GM23338 (cell line): Measurements from ENCODE around the gene TMEM214. TPM values are rescaled to one million over a fixed set of nuclear protein-coding genes. Genes with fewer than 3 reads are reported as not detected.

ENCODE experiments used
- ATAC-seq: fragments of 200-7000 bp; cut with Tn5 transposase; 3 replicates; pipeline ENCODE4 v1.9.1; 2020
- DNase-seq: peaks from one replicate; pipeline ENCODE4 v3.0.0-alpha.2; 2015; ENCODE audit warnings: low spot score
- H2AFZ ChIP-seq: fragments of 200-600 bp; sonication (generic); 2 replicates; pipeline ENCODE4 v1.8.0; 2016; ENCODE audit warnings: antibody characterized with exemption, mild to moderate bottlenecking, moderate library complexity
- H3F3A ChIP-seq: fragments of 200-600 bp; sonication (generic); replicated peaks from 2 replicates; pipeline ENCODE4 v1.8.0; 2017; ENCODE audit warnings: antibody characterized with exemption, mixed run types, low read depth
- H3K27ac ChIP-seq: fragments of 200-600 bp; sonication (generic); 2 replicates; pipeline ENCODE4 v1.6.1; 2016; ENCODE audit warnings: low read depth
- H3K27me3 ChIP-seq: fragments of 200-600 bp; sonication (generic); 2 replicates; pipeline ENCODE4 v1.8.0; 2016; ENCODE audit warnings: mild to moderate bottlenecking, mixed run types, moderate library complexity; ENCODE audit not compliant: insufficient read depth
- H3K36me3 ChIP-seq: fragments of 200-600 bp; sonication (generic); 2 replicates; pipeline ENCODE4 v1.8.0; 2016; ENCODE audit warnings: mild to moderate bottlenecking; ENCODE audit not compliant: insufficient read depth
- H3K4me1 ChIP-seq: fragments of 200-600 bp; sonication (generic); 2 replicates; pipeline ENCODE4 v1.8.0; 2016; ENCODE audit warnings: mild to moderate bottlenecking, moderate library complexity; ENCODE audit not compliant: insufficient read depth
- H3K4me2 ChIP-seq: fragments of 200-600 bp; sonication (generic); 2 replicates; pipeline ENCODE4 v1.7.1; 2017; ENCODE audit warnings: mixed run types
- H3K4me3 ChIP-seq: fragments of 200-600 bp; sonication (generic); 2 replicates; pipeline ENCODE4 v1.6.1; 2016; ENCODE audit warnings: mixed run types
- H3K79me2 ChIP-seq: fragments of 200-600 bp; sonication (generic); replicated peaks from 2 replicates; pipeline ENCODE4 v1.8.0; 2017; ENCODE audit warnings: mild to moderate bottlenecking; ENCODE audit not compliant: insufficient read depth
- H3K9me2 ChIP-seq: fragments of 200-600 bp; sonication (generic); 2 replicates; pipeline ENCODE4 v1.8.0; 2017; ENCODE audit not compliant: insufficient read depth
- H4K20me1 ChIP-seq: fragments of 200-600 bp; sonication (generic); replicated peaks from 2 replicates; pipeline ENCODE4 v1.8.0; 2017; ENCODE audit warnings: mild to moderate bottlenecking; ENCODE audit not compliant: insufficient read depth
- H3K27ac Mint-ChIP-seq: 2 replicates; pipeline ENCODE4 v1.8.0; 2020; ENCODE audit warnings: inconsistent platforms, mild to moderate bottlenecking, moderate library complexity, mixed read lengths
- H3K27me3 Mint-ChIP-seq: 3 replicates; pipeline ENCODE4 v1.8.0; 2022; ENCODE audit warnings: low read depth, mild to moderate bottlenecking, moderate library complexity, mixed read lengths, inconsistent platforms; ENCODE audit not compliant: insufficient read depth, poor library complexity
- H3K36me3 Mint-ChIP-seq: 3 replicates; pipeline ENCODE4 v1.8.0; 2021; ENCODE audit warnings: low read depth, mild to moderate bottlenecking, inconsistent platforms, moderate library complexity, mixed read lengths
- H3K4me1 Mint-ChIP-seq: 3 replicates; pipeline ENCODE4 v1.8.0; 2020; ENCODE audit warnings: mild to moderate bottlenecking, inconsistent platforms, mixed read lengths
- H3K4me3 Mint-ChIP-seq: 3 replicates; pipeline ENCODE4 v1.8.0; 2021; ENCODE audit warnings: moderate library complexity, mild to moderate bottlenecking, inconsistent platforms, mixed read lengths
- H3K9me3 Mint-ChIP-seq: 3 replicates; pipeline ENCODE4 v1.8.0; 2020; ENCODE audit warnings: moderate library complexity, mild to moderate bottlenecking, inconsistent platforms, mixed read lengths
- CREB1 ChIP-seq: fragments of 250-450 bp; sonication (Bioruptor Pico); IDR thresholded peaks from 2 replicates; pipeline ENCODE4 v1.5.0; 2020; ENCODE audit warnings: low read depth, mild to moderate bottlenecking, moderate library complexity
- ETS1 ChIP-seq: IDR thresholded peaks from 2 replicates; pipeline ENCODE4 v1.6.1; 2016; ENCODE audit warnings: antibody characterized with exemption
- EZH2phosphoT487 ChIP-seq: fragments of 200-600 bp; sonication (generic); IDR thresholded peaks from one replicate; pipeline ENCODE4 v1.8.1; 2018; ENCODE audit warnings: antibody characterized with exemption; ENCODE audit not compliant: unreplicated experiment
- STAT1 ChIP-seq: IDR thresholded peaks from one replicate; pipeline ENCODE4 v1.6.1; 2016; ENCODE audit warnings: antibody characterized with exemption; ENCODE audit not compliant: unreplicated experiment
- polyA plus RNA-seq: library from polyadenylated mRNA; unstranded; fragments of >200 nt; fragmentation: Nextera tagmentation; extraction: Ambion mirVana; gene quantifications from 2 replicates; pipeline ENCODE4 v1.2.1, GENCODE V29; 2016
- total RNA-seq: library from RNA; depleted of rRNA; stranded (reverse); fragments of >200 nt; shearing (Covaris generic); gene quantifications from 2 replicates; pipeline ENCODE4 v1.2.3, GENCODE V29; 2014
- TF ChIP-seq, protein P1 (sequence below): fragments of 250-450 bp; sonication (Bioruptor Pico); IDR thresholded peaks from 2 replicates; pipeline ENCODE4 v1.5.0; 2020; ENCODE audit warnings: mild to moderate bottlenecking, moderate library complexity

The TMEM214 gene
- total and polyA plus RNA-seq, 2 experiments from 2014 or later: 18.4 to 36.5 TPM

DNA sequence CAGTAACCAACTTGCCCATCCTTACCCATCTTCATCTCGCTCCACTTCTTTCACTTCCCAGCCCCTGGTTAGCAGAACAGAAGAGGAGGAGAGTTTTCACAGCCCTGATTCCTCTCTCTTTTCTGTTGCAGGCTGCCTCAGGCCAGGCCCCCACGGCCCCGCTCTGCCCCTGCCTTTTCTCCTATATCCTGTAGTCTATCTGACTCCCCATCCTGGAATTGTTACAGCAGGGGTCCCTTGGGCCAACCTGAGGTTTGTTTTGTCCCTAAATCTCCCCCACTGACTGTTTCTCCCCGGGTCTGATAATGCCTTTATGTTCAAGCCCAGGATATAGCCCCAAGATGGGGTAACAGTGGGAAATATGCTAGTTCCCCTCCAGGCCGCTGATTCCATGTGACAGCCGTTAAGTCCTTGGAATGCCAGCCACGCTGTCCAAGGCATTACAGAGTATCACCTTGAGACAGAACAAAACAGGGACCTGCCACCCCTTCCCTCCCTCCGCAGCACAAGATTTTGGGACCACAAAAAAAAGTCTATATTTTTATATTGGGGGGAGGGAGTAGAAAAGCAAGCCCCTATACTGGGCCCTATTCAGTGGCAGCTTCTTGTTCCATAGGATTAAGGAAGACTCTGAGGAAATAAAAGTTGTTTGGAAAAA is 37.3 kb downstream of the TMEM214 start (continued):
- TF ChIP-seq, protein P1, sequence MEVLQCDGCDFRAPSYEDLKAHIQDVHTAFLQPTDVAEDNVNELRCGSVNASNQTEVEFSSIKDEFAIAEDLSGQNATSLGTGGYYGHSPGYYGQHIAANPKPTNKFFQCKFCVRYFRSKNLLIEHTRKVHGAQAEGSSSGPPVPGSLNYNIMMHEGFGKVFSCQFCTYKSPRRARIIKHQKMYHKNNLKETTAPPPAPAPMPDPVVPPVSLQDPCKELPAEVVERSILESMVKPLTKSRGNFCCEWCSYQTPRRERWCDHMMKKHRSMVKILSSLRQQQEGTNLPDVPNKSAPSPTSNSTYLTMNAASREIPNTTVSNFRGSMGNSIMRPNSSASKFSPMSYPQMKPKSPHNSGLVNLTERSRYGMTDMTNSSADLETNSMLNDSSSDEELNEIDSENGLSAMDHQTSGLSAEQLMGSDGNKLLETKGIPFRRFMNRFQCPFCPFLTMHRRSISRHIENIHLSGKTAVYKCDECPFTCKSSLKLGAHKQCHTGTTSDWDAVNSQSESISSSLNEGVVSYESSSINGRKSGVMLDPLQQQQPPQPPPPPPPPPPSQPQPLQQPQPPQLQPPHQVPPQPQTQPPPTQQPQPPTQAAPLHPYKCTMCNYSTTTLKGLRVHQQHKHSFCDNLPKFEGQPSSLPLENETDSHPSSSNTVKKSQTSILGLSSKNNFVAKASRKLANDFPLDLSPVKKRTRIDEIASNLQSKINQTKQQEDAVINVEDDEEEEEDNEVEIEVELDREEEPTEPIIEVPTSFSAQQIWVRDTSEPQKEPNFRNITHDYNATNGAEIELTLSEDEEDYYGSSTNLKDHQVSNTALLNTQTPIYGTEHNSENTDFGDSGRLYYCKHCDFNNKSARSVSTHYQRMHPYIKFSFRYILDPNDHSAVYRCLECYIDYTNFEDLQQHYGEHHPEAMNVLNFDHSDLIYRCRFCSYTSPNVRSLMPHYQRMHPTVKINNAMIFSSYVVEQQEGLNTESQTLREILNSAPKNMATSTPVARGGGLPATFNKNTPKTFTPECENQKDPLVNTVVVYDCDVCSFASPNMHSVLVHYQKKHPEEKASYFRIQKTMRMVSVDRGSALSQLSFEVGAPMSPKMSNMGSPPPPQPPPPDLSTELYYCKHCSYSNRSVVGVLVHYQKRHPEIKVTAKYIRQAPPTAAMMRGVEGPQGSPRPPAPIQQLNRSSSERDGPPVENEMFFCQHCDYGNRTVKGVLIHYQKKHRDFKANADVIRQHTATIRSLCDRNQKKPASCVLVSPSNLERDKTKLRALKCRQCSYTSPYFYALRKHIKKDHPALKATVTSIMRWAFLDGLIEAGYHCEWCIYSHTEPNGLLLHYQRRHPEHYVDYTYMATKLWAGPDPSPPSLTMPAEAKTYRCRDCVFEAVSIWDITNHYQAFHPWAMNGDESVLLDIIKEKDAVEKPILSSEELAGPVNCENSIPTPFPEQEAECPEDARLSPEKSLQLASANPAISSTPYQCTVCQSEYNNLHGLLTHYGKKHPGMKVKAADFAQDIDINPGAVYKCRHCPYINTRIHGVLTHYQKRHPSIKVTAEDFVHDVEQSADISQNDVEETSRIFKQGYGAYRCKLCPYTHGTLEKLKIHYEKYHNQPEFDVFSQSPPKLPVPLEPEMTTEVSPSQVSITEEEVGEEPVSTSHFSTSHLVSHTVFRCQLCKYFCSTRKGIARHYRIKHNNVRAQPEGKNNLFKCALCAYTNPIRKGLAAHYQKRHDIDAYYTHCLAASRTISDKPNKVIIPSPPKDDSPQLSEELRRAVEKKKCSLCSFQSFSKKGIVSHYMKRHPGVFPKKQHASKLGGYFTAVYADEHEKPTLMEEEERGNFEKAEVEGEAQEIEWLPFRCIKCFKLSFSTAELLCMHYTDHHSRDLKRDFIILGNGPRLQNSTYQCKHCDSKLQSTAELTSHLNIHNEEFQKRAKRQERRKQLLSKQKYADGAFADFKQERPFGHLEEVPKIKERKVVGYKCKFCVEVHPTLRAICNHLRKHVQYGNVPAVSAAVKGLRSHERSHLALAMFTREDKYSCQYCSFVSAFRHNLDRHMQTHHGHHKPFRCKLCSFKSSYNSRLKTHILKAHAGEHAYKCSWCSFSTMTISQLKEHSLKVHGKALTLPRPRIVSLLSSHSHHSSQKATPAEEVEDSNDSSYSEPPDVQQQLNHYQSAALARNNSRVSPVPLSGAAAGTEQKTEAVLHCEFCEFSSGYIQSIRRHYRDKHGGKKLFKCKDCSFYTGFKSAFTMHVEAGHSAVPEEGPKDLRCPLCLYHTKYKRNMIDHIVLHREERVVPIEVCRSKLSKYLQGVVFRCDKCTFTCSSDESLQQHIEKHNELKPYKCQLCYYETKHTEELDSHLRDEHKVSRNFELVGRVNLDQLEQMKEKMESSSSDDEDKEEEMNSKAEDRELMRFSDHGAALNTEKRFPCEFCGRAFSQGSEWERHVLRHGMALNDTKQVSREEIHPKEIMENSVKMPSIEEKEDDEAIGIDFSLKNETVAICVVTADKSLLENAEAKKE (CRISPR knock-in tag): no peak

DNA sequence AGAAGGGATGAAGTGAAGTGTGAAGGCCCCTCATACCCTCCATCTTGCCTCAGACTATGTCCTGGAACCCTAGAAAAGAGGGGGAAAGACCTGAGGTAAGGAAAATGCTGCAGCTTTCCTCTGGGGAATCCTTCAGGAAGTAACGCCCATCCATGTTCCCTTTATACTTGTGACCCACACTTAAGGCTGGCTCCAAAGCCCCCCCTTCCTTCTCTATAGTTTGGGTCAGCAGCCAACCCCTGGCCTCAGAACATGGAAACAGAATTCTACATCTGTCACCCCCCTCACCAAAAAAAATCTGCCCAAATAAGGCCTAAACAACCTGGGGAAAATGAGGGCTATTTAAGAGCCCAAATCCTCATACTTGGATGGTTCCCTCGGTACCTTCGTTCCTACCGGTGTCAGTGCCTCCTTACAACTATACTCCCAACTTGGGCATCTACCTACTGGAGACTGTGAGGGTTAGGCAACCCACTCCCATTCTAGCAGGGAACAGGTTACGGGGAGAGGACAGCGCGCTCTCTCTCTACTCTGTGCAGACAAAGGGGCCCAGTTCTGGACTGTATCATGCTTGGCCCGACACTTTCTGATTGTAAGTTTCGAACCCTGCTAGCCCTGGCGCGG is 38.0 kb downstream of the TMEM214 start:
- H3K27ac ChIP-seq: peak overlapping the region; percentile 78; the same call in 1 of the 2 replicates
- peak overlapping the region; percentile 100 for H3K4me3 ChIP-seq
- Mint-ChIP-seq H3K27me3 (peaks cover 20% of the 10 kb centered on the region), H3K27ac (peak overlapping the region; percentile 81), H3K36me3 (peaks cover 37% of the 10 kb centered on the region), H3K4me1 (peaks cover 15% of the 10 kb centered on the region), H3K4me3 (peak overlapping the region; percentile 99), H3K9me3 (no peaks in the 10 kb centered on the region; the same call in 2 of the 3 replicates)
- no peaks in the 10 kb centered on the region for H3K9me2 ChIP-seq
- H2AFZ ChIP-seq: peak overlapping the region; percentile 81; the same call in 1 of the 2 replicates
- DNase-seq: no peak
- no peaks in the 10 kb centered on the region for H3K27me3 ChIP-seq
- peak overlapping the region; percentile 99 for H3K4me2 ChIP-seq
- H3F3A ChIP-seq: peaks cover 9% of the 10 kb centered on the region; the same call in 1 of the 2 replicates
- H3K79me2 ChIP-seq: peaks cover 19% of the 10 kb centered on the region
- TF ChIP-seq, protein P1 (CRISPR knock-in tag): no peak
- TF ChIP-seq CREB1 (CRISPR knock-in tag) (no peak), STAT1 (no peak), ETS1 (no peak), EZH2phosphoT487 (no peak)
- ATAC-seq: no peak
- H4K20me1 ChIP-seq: peaks cover 13% of the 10 kb centered on the region
- H3K36me3 ChIP-seq: peaks cover 3% of the 10 kb centered on the region; the same call in 1 of the 2 replicates
- H3K4me1 ChIP-seq: peaks cover 19% of the 10 kb centered on the region
